SJSA1 (cell line): Measurements from ENCODE around the gene MARCHF4. TPM values are rescaled to one million over a fixed set of nuclear protein-coding genes. Genes with fewer than 3 reads are reported as not detected.

Experiments used
- DNase-seq, 2 experiments: peaks; one replicate each; pipeline ENCODE4 v3.0.0-alpha.2; 2015 to 2020; ENCODE audit warnings: low spot score in 2 of 2, low read depth in 1 of 2
- H3K27ac ChIP-seq: fragments of 250-450 bp; sonication (Bioruptor Pico); 2 replicates; pipeline ENCODE4 v1.5.1; 2020; ENCODE audit warnings: mild to moderate bottlenecking, moderate library complexity
- H3K27me3 ChIP-seq: fragments of 250-450 bp; sonication (Bioruptor Pico); replicated peaks from 2 replicates; pipeline ENCODE4 v1.5.1; 2020; ENCODE audit warnings: mild to moderate bottlenecking, moderate library complexity
- H3K36me3 ChIP-seq: fragments of 250-450 bp; sonication (Bioruptor Pico); 2 replicates; pipeline ENCODE4 v1.5.1; 2020; ENCODE audit warnings: mild to moderate bottlenecking
- H3K4me1 ChIP-seq: fragments of 250-450 bp; sonication (Bioruptor Pico); replicated peaks from 2 replicates; pipeline ENCODE4 v1.6.1; 2021; ENCODE audit warnings: mild to moderate bottlenecking
- H3K4me3 ChIP-seq: fragments of 250-450 bp; sonication (Bioruptor Pico); 2 replicates; pipeline ENCODE4 v1.5.1; 2020; ENCODE audit warnings: mild to moderate bottlenecking
- H3K9me3 ChIP-seq: fragments of 250-450 bp; sonication (Bioruptor Pico); replicated peaks from 2 replicates; pipeline ENCODE4 v1.5.1; 2020; ENCODE audit warnings: mild to moderate bottlenecking
- total RNA-seq: library from RNA; depleted of rRNA; stranded (reverse); fragments of >200 nt; shearing (Covaris generic); gene quantifications from 2 replicates; pipeline ENCODE4 v1.2.3, GENCODE V29; 2014

MARCHF4 gene
- total RNA-seq, 1 experiment from 2014 or later = 4.3 TPM

- H3K36me3 ChIP-seq = no peaks in the 10 kb centered on the region
- no peak overlapping the region for H3K27ac ChIP-seq
- H3K9me3 ChIP-seq = no peaks in the 10 kb centered on the region
- H3K27me3 ChIP-seq = no peaks in the 10 kb centered on the region
- H3K4me1 ChIP-seq = peaks cover 7% of the 10 kb centered on the region
- no peak overlapping the region for H3K4me3 ChIP-seq
- no peak for DNase-seq
Measured at GRCh38 chr2:216379977-216380376, 7.7 kb upstream of the MARCHF4 start.

GRCh38 chr2:216375286-216375685, 3.0 kb upstream of the MARCHF4 start:
- H3K4me3 ChIP-seq = no peak overlapping the region
- H3K27me3 ChIP-seq = no peaks in the 10 kb centered on the region
- H3K27ac ChIP-seq = no peak overlapping the region
- no peaks in the 10 kb centered on the region for H3K36me3 ChIP-seq
- DNase-seq = no peak
- no peaks in the 10 kb centered on the region for H3K9me3 ChIP-seq
- H3K4me1 ChIP-seq = peaks cover 34% of the 10 kb centered on the region

- no peak overlapping the region for H3K4me3 ChIP-seq
- H3K27me3 ChIP-seq = no peaks in the 10 kb centered on the region
- no peak for DNase-seq
- no peaks in the 10 kb centered on the region for H3K36me3 ChIP-seq
- H3K9me3 ChIP-seq = no peaks in the 10 kb centered on the region
- peaks cover 44% of the 10 kb centered on the region for H3K4me1 ChIP-seq
- peak overlapping the region; percentile 99 for H3K27ac ChIP-seq
Measured at GRCh38 chr2:216373896-216374295, 1.6 kb upstream of the MARCHF4 start.

- H3K4me1 ChIP-seq = peaks cover 48% of the 10 kb centered on the region
Measured at GRCh38 chr2:216372761-216373291, 543 bp upstream of the MARCHF4 start.

GRCh38 chr2:216370961-216371712, 1.1 kb downstream of the MARCHF4 start:
- Histone ChIP-seq H3K4me3 (peak overlapping the region; percentile 48), H3K36me3 (no peaks in the 10 kb centered on the region), H3K4me1 (peaks cover 48% of the 10 kb centered on the region), H3K27ac (no peak overlapping the region; the same call in 1 of the 2 replicates), H3K9me3 (no peaks in the 10 kb centered on the region), H3K27me3 (no peaks in the 10 kb centered on the region)
- DNase-seq = peak in 1 of 2 experiments; percentile 20

More at GRCh38 chr2:216372761-216373291, 543 bp upstream of the MARCHF4 start:
- Histone ChIP-seq H3K27me3 (no peaks in the 10 kb centered on the region), H3K36me3 (no peaks in the 10 kb centered on the region), H3K4me3 (peak overlapping the region; percentile 48), H3K27ac (peak overlapping the region; percentile 99), H3K9me3 (no peaks in the 10 kb centered on the region)
- peak; percentile 66 to 93 for DNase-seq

- DNase-seq = no peak
- Histone ChIP-seq H3K36me3 (no peaks in the 10 kb centered on the region), H3K9me3 (no peaks in the 10 kb centered on the region), H3K27ac (no peak overlapping the region), H3K27me3 (no peaks in the 10 kb centered on the region), H3K4me1 (peaks cover 48% of the 10 kb centered on the region), H3K4me3 (no peak overlapping the region)
Measured at GRCh38 chr2:216369821-216370220, 2.5 kb downstream of the MARCHF4 start.

GRCh38 chr2:216366777-216367471, 5.4 kb downstream of the MARCHF4 start:
- Histone ChIP-seq H3K4me1 (peaks cover 33% of the 10 kb centered on the region), H3K9me3 (no peaks in the 10 kb centered on the region), H3K4me3 (no peak overlapping the region), H3K36me3 (no peaks in the 10 kb centered on the region), H3K27ac (no peak overlapping the region), H3K27me3 (no peaks in the 10 kb centered on the region)
- no peak for DNase-seq

- H3K4me3 ChIP-seq = no peak overlapping the region
Measured at GRCh38 chr2:216365518-216365917, 6.8 kb downstream of the MARCHF4 start.

GRCh38 chr2:216363221-216363620, 9.1 kb downstream of the MARCHF4 start:
- Histone ChIP-seq H3K4me1 (peaks cover 6% of the 10 kb centered on the region; the same call in 1 of the 2 replicates), H3K4me3 (no peak overlapping the region), H3K9me3 (no peaks in the 10 kb centered on the region), H3K27me3 (no peaks in the 10 kb centered on the region), H3K36me3 (no peaks in the 10 kb centered on the region), H3K27ac (no peak overlapping the region)
- no peak for DNase-seq

More at GRCh38 chr2:216365518-216365917, 6.8 kb downstream of the MARCHF4 start:
- Histone ChIP-seq H3K36me3 (no peaks in the 10 kb centered on the region), H3K27ac (no peak overlapping the region), H3K27me3 (no peaks in the 10 kb centered on the region), H3K4me1 (peaks cover 23% of the 10 kb centered on the region), H3K9me3 (no peaks in the 10 kb centered on the region)
- no peak for DNase-seq

GRCh38 chr2:216362730-216363129, 9.6 kb downstream of the MARCHF4 start:
- H3K27ac ChIP-seq = no peak overlapping the region
- no peak for DNase-seq

GRCh38 chr2:216355711-216356110, 16.6 kb downstream of the MARCHF4 start:
- Histone ChIP-seq H3K4me3 (no peak overlapping the region), H3K4me1 (peaks cover 22% of the 10 kb centered on the region), H3K27ac (no peak overlapping the region), H3K9me3 (no peaks in the 10 kb centered on the region), H3K27me3 (no peaks in the 10 kb centered on the region), H3K36me3 (no peaks in the 10 kb centered on the region)
- no peak for DNase-seq

More at GRCh38 chr2:216362730-216363129, 9.6 kb downstream of the MARCHF4 start:
- no peaks in the 10 kb centered on the region for H3K27me3 ChIP-seq
- H3K4me1 ChIP-seq = peaks cover 6% of the 10 kb centered on the region; the same call in 1 of the 2 replicates
- no peaks in the 10 kb centered on the region for H3K36me3 ChIP-seq
- H3K4me3 ChIP-seq = no peak overlapping the region
- no peaks in the 10 kb centered on the region for H3K9me3 ChIP-seq

- peak in 1 of 2 experiments; percentile 23 for DNase-seq
- Histone ChIP-seq H3K4me3 (no peak overlapping the region), H3K27ac (no peak overlapping the region), H3K9me3 (no peaks in the 10 kb centered on the region), H3K4me1 (peaks cover 29% of the 10 kb centered on the region), H3K36me3 (no peaks in the 10 kb centered on the region), H3K27me3 (no peaks in the 10 kb centered on the region)
Measured at GRCh38 chr2:216354306-216354705, 18.0 kb downstream of the MARCHF4 start.

- H3K27me3 ChIP-seq = no peaks in the 10 kb centered on the region
- peaks cover 37% of the 10 kb centered on the region for H3K4me1 ChIP-seq
- peak in 1 of 2 experiments; percentile 25 for DNase-seq
Measured at GRCh38 chr2:216352653-216353270, 19.5 kb downstream of the MARCHF4 start.

More at GRCh38 chr2:216352653-216353270, 19.5 kb downstream of the MARCHF4 start:
- Histone ChIP-seq H3K9me3 (no peaks in the 10 kb centered on the region), H3K4me3 (no peak overlapping the region), H3K36me3 (no peaks in the 10 kb centered on the region), H3K27ac (no peak overlapping the region)
